Endodermal cell (in vitro differentiated cells): Measurements from ENCODE around the gene FBXW12. TPM values are rescaled to one million over a fixed set of nuclear protein-coding genes. Genes with fewer than 3 reads are reported as not detected.

ENCODE experiments used
- DNase-seq: peaks from one replicate; pipeline ENCODE4 v3.0.0-alpha.2; 2017
- H3K27ac ChIP-seq: 2 replicates; pipeline ENCODE4 v1.5.1; 2013; ENCODE audit warnings: mild to moderate bottlenecking, low read depth, low read length, moderate library complexity
- H3K27me3 ChIP-seq: 2 replicates; pipeline ENCODE4 v1.6.1; 2013; ENCODE audit warnings: mild to moderate bottlenecking, low read length, moderate library complexity; ENCODE audit not compliant: insufficient read depth, control insufficient read depth, poor library complexity, severe bottlenecking
- H3K36me3 ChIP-seq: 2 replicates; pipeline ENCODE4 v1.7.0; 2013; ENCODE audit warnings: mild to moderate bottlenecking, low read length, moderate library complexity; ENCODE audit not compliant: control insufficient read depth, insufficient read depth
- H3K4me1 ChIP-seq: one replicate; pipeline ENCODE4 v1.7.0; 2013; ENCODE audit warnings: low read length; ENCODE audit not compliant: control insufficient read depth, insufficient read depth
- H3K4me3 ChIP-seq: 2 replicates; pipeline ENCODE4 v1.5.1; 2013; ENCODE audit warnings: mild to moderate bottlenecking, low read length, moderate library complexity
- H3K9ac ChIP-seq: 2 replicates; pipeline ENCODE4 v1.6.1; 2013; ENCODE audit warnings: mild to moderate bottlenecking, low read length, moderate library complexity; ENCODE audit not compliant: poor library complexity, severe bottlenecking; ENCODE audit errors: extremely low read depth
- H3K9me3 ChIP-seq: 2 replicates; pipeline ENCODE4 v1.6.1; 2013; ENCODE audit warnings: mild to moderate bottlenecking, low read length, moderate library complexity; ENCODE audit not compliant: control insufficient read depth
- H3K27ac Mint-ChIP-seq: 2 replicates; pipeline ENCODE4 v1.8.0; 2020; ENCODE audit warnings: mixed read lengths
- H3K27me3 Mint-ChIP-seq: 2 replicates; pipeline ENCODE4 v1.8.0; 2021; ENCODE audit warnings: mild to moderate bottlenecking, mixed read lengths; ENCODE audit not compliant: insufficient read depth
- H3K36me3 Mint-ChIP-seq: 2 replicates; pipeline ENCODE4 v1.8.0; 2020; ENCODE audit warnings: low read depth, mixed read lengths
- H3K4me1 Mint-ChIP-seq: 2 replicates; pipeline ENCODE4 v1.8.0; 2020; ENCODE audit warnings: mixed read lengths
- H3K4me3 Mint-ChIP-seq: 2 replicates; pipeline ENCODE4 v1.8.0; 2020; ENCODE audit warnings: mild to moderate bottlenecking, moderate library complexity, mixed read lengths
- H3K9me3 Mint-ChIP-seq: 2 replicates; pipeline ENCODE4 v1.8.0; 2020; ENCODE audit warnings: mild to moderate bottlenecking, mixed read lengths
- CTCF ChIP-seq: fragments of 200-600 bp; sonication (generic); conservative IDR thresholded peaks from 2 replicates; pipeline ENCODE4 v1.5.0; 2021; ENCODE audit warnings: antibody characterized with exemption, mild to moderate bottlenecking
- WGBS, 2 experiments: methylation state at CpG; one replicate each; pipeline versions ENCODE4 v1.1.5 to v1.1.7; 2013; ENCODE audit warnings: missing lambda C conversion rate in 2 of 2, mixed read lengths in 1 of 2; ENCODE audit not compliant: insufficient coverage in 1 of 2, insufficient read length in 1 of 2; 5-methylcytosine and 5-hydroxymethylcytosine counted together
- total RNA-seq, 2 donors: library from RNA; stranded (reverse); fragmentation: NEBNext Ultra II Directional in 1 of 2; extraction: Animal tissue kit (Norgen Biotek cat#: 25700) in 1 of 2; gene quantifications; 2 replicates in 1 of 2; 3 replicates in 1 of 2; pipeline ENCODE4 v1.2.1, GENCODE V29; 2021

FBXW12 gene
- total RNA-seq, 2 donors from 2014 or later: 0.13 to 1.4 TPM

- Histone ChIP-seq H3K27me3 (no peaks in the 10 kb centered on the region), H3K36me3 (peaks cover 44% of the 10 kb centered on the region), H3K27ac (no peak overlapping the region), H3K4me3 (no peak overlapping the region), H3K9ac (no peak overlapping the region), H3K4me1 (no peaks in the 10 kb centered on the region), H3K9me3 (no peaks in the 10 kb centered on the region)
- Mint-ChIP-seq H3K4me1 (no peaks in the 10 kb centered on the region), H3K4me3 (no peak overlapping the region), H3K9me3 (no peaks in the 10 kb centered on the region), H3K27ac (no peak overlapping the region), H3K36me3 (peaks cover 63% of the 10 kb centered on the region), H3K27me3 (no peaks in the 10 kb centered on the region)
- no peak for TF ChIP-seq CTCF
- DNase-seq: no peak
- WGBS, 2 experiments: 96 to 100% methylated on average over 4 to 14 of the region's 14 CpGs
These were observed 45.6 kb downstream of the FBXW12 start for GRCh38 chr3:48417529-48418108.

- Histone ChIP-seq H3K9ac (no peak overlapping the region), H3K4me1 (no peaks in the 10 kb centered on the region), H3K27ac (no peak overlapping the region), H3K36me3 (peaks cover 39% of the 10 kb centered on the region), H3K27me3 (no peaks in the 10 kb centered on the region), H3K9me3 (no peaks in the 10 kb centered on the region), H3K4me3 (no peak overlapping the region)
- Mint-ChIP-seq H3K4me1 (no peaks in the 10 kb centered on the region), H3K36me3 (peaks cover 61% of the 10 kb centered on the region), H3K27me3 (no peaks in the 10 kb centered on the region), H3K4me3 (no peak overlapping the region), H3K27ac (no peak overlapping the region), H3K9me3 (no peaks in the 10 kb centered on the region)
- DNase-seq: no peak
- WGBS, 2 experiments: 94 to 97% methylated on average over 8 to 17 of the region's 17 CpGs
- TF ChIP-seq CTCF: no peak
These were observed 46.1 kb downstream of the FBXW12 start for GRCh38 chr3:48418140-48418539.

- no peak overlapping the region for H3K27ac Mint-ChIP-seq
- Histone ChIP-seq H3K4me3 (no peak overlapping the region), H3K9me3 (no peaks in the 10 kb centered on the region), H3K27me3 (no peaks in the 10 kb centered on the region), H3K27ac (no peak overlapping the region), H3K4me1 (no peaks in the 10 kb centered on the region), H3K36me3 (peaks cover 34% of the 10 kb centered on the region), H3K9ac (no peak overlapping the region)
- TF ChIP-seq CTCF: no peak
- WGBS, 2 experiments: 92 to 94% methylated on average over 6 to 9 of the region's 9 CpGs
- no peaks in the 10 kb centered on the region for H3K27me3 Mint-ChIP-seq
- no peaks in the 10 kb centered on the region for H3K4me1 Mint-ChIP-seq
- no peak overlapping the region for H3K4me3 Mint-ChIP-seq
- no peaks in the 10 kb centered on the region for H3K9me3 Mint-ChIP-seq
- H3K36me3 Mint-ChIP-seq: peaks cover 57% of the 10 kb centered on the region
- no peak for DNase-seq
These were observed 46.6 kb downstream of the FBXW12 start for GRCh38 chr3:48418651-48419050.
